RPMI7951 (cell line): ENCODE data around the gene MUSTN1. TPM values are rescaled to one million over a fixed set of nuclear protein-coding genes. Genes with fewer than 3 reads are reported as not detected.

Experiments
- DNase-seq: peaks from one replicate; pipeline ENCODE4 v3.0.0-alpha.2; 2012; ENCODE audit warnings: low read depth
- total RNA-seq: library from RNA; depleted of rRNA; stranded (reverse); fragments of >200 nt; shearing (Covaris generic); gene quantifications from 2 replicates; pipeline ENCODE4 v1.2.3, GENCODE V29; 2014

MUSTN1 gene
- total RNA-seq, 1 experiment from 2014 or later = 1.1 TPM

- DNase-seq = no peak
These were observed 1.1 kb upstream of the MUSTN1 start for GRCh38 chr3:52835766-52836470.

GRCh38 chr3:52833202-52833601 is 1.6 kb downstream of the MUSTN1 start:
- DNase-seq = no peak

GRCh38 chr3:52831500-52832301 is 3.1 kb downstream of the MUSTN1 start:
- peak; percentile 98 for DNase-seq

GRCh38 chr3:52830535-52831258 is 4.1 kb downstream of the MUSTN1 start, which contains the start of gene ITIH4:
Gene ITIH4, minus strand, starts transcription at chr3:52830672. Its CDS starts 30 bp downstream, at chr3:52830642.
- peak; percentile 45 for DNase-seq

GRCh38 chr3:52829906-52830463 is 4.8 kb downstream of the MUSTN1 start:
- no peak for DNase-seq

GRCh38 chr3:52829482-52829881 is 5.3 kb downstream of the MUSTN1 start:
- no peak for DNase-seq

- DNase-seq = peak; percentile 10
These were observed 6.9 kb downstream of the MUSTN1 start for GRCh38 chr3:52827866-52828376.

- DNase-seq = peak; percentile 59
These were observed 7.4 kb downstream of the MUSTN1 start for GRCh38 chr3:52827441-52827840.

GRCh38 chr3:52824037-52824436 is 10.8 kb downstream of the MUSTN1 start:
- DNase-seq = no peak

- DNase-seq = no peak
These were observed 12.5 kb downstream of the MUSTN1 start for GRCh38 chr3:52822363-52822762.

GRCh38 chr3:52820736-52821135 is 14.1 kb downstream of the MUSTN1 start:
- no peak for DNase-seq

GRCh38 chr3:52819936-52820335 is 14.9 kb downstream of the MUSTN1 start:
- DNase-seq = no peak

GRCh38 chr3:52817860-52818259 is 17.0 kb downstream of the MUSTN1 start:
- DNase-seq = no peak

- DNase-seq = no peak
These were observed 17.6 kb downstream of the MUSTN1 start for GRCh38 chr3:52817221-52817620.

- no peak for DNase-seq
These were observed 18.2 kb downstream of the MUSTN1 start for GRCh38 chr3:52816654-52817053.

- DNase-seq = no peak
These were observed 18.6 kb downstream of the MUSTN1 start for GRCh38 chr3:52816199-52816598.

GRCh38 chr3:52813810-52814209 is 21.0 kb downstream of the MUSTN1 start:
- no peak for DNase-seq

GRCh38 chr3:52811452-52812011 is 23.3 kb downstream of the MUSTN1 start:
- DNase-seq = no peak

- DNase-seq = no peak
These were observed 23.9 kb downstream of the MUSTN1 start for GRCh38 chr3:52810923-52811322.

- no peak for DNase-seq
These were observed 25.0 kb downstream of the MUSTN1 start for GRCh38 chr3:52809662-52810377.

- DNase-seq = no peak
These were observed 25.7 kb downstream of the MUSTN1 start for GRCh38 chr3:52809149-52809548.
